Pancreas (tissue), 10 donors: ENCODE results near the gene PTBP3. TPM values are rescaled to one million over a fixed set of nuclear protein-coding genes. Genes with fewer than 3 reads are reported as not detected.

Experiments used
- ATAC-seq, 4 donors: fragments of 200-7000 bp; cut with Tn5 transposase; one replicate each; pipeline versions ENCODE4 v1.8.0 to v1.9.1; 2020; ENCODE audit warnings: mild to moderate bottlenecking in 4 of 4, moderate library complexity in 4 of 4
- DNase-seq, 6 donors: peaks; one replicate each; pipeline ENCODE4 v3.0.0-alpha.2; 2020
- FAIRE-seq: peaks from 2 replicates; lab custom pipeline; 2012; peaks lifted over from hg19 to GRCh38; lab: Jason Lieb, UNC
- H3K27ac ChIP-seq, 4 donors: fragments of 200-600 bp; sonication (generic); 1 replicate in 3 of 4; 2 replicates in 1 of 4; pipeline versions ENCODE4 v1.5.0 to v1.8.0; 2020
- H3K27me3 ChIP-seq, 4 donors: fragments of 200-600 bp; one replicate each; pipeline ENCODE4 v1.8.0; 2021
- H3K36me3 ChIP-seq, 3 donors: fragments of 200-600 bp; sonication (generic) in 1 of 3; one replicate each; pipeline versions ENCODE4 v1.5.0 to v1.8.0; 2020 to 2021
- H3K4me1 ChIP-seq, 3 donors: fragments of 200-600 bp; one replicate each; pipeline ENCODE4 v1.8.0; 2021
- H3K4me3 ChIP-seq, 4 donors: fragments of 200-600 bp; sonication (generic) in 2 of 4; one replicate each; pipeline versions ENCODE4 v1.5.0 to v1.8.0; 2020 to 2021
- H3K9me3 ChIP-seq, 4 donors: fragments of 200-600 bp; one replicate each; pipeline ENCODE4 v1.8.0; 2021
- WGBS, 2 donors: extraction: QIAGEN DNeasy Blood & Tissue Kit; methylation state at CpG; one replicate each; pipeline ENCODE4 v1.1.7; 2013; 5-methylcytosine and 5-hydroxymethylcytosine counted together
- intact Hi-C, 3 donors: fragments of 100-400 bp; cut with DNase I; formaldehyde crosslinking; loops; one replicate each; pipeline versions ENCODE4 v1.11.1 to v1.14.2; 2022
- polyA plus RNA-seq, 2 donors: library from polyadenylated mRNA; stranded (reverse); fragments of 200-250 nt; gene quantifications; one replicate each; pipeline ENCODE4 v1.2.3, GENCODE V29; 2013
- total RNA-seq, 6 donors: library from RNA; stranded (reverse); fragmentation: NEBNext Ultra II Directional in 4 of 6; extraction: Animal tissue kit (Norgen Biotek cat#: 25700) in 4 of 6; gene quantifications; one replicate each; pipeline versions ENCODE4 v1.2.1 to v1.2.4, GENCODE V29; 2021 to 2023
- TF ChIP-seq, protein P1 (sequence below), 4 donors: fragments of 200-600 bp; sonication (generic) in 3 of 4; IDR thresholded peaks; one replicate each; pipeline versions ENCODE4 v1.5.0 to v1.8.0; 2021; ENCODE audit warnings: antibody characterized with exemption in 4 of 4
- donor health status: healthy with polysubstance abuse.
- donor health status: DM: no; HTN: no; CAD: no; lungs with moderate emphysema.
- donor health status: DM: no; HTN: no; CAD: no.
- donor health status: control.
- donor health status: control.
- donor health status: Bipolar disorder and iron deficiency.
- donor health status: DM: yes; HTN: yes; CAD: no.
- donor health status: DM: no; HTN: no; CAD: no.
- donor health status: DM: no; HTN: no; CAD: no.
- donor health status: DM: yes; HTN: yes; CAD: no.

PTBP3 gene
- total and polyA plus RNA-seq, 8 donors = 4.4 to 51.5 (median 28.3) TPM

DNA sequence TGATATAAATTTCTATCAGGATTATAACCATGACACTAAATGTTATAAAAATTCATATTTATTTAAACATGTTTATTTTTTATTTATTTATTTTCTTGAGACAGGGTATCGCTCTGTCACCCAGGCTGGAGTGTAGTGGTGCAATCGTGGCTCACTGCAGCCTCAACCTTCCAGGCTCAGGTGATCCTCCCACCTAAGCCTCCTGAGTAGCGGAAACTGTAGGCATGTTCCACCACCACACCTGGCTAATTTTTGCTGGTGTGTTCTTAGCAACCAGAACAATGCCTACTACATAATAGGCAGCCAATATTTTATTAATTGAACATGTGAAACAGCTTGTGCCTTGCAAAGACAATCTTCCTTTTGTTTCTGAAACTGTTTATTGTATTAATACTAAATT is 6.5 kb upstream of the PTBP3 start:
- ATAC-seq (no peak), DNase-seq (no peak), FAIRE-seq (no peak)
- no peaks in the 10 kb centered on the region for H3K36me3 ChIP-seq
- TF ChIP-seq, protein P1, sequence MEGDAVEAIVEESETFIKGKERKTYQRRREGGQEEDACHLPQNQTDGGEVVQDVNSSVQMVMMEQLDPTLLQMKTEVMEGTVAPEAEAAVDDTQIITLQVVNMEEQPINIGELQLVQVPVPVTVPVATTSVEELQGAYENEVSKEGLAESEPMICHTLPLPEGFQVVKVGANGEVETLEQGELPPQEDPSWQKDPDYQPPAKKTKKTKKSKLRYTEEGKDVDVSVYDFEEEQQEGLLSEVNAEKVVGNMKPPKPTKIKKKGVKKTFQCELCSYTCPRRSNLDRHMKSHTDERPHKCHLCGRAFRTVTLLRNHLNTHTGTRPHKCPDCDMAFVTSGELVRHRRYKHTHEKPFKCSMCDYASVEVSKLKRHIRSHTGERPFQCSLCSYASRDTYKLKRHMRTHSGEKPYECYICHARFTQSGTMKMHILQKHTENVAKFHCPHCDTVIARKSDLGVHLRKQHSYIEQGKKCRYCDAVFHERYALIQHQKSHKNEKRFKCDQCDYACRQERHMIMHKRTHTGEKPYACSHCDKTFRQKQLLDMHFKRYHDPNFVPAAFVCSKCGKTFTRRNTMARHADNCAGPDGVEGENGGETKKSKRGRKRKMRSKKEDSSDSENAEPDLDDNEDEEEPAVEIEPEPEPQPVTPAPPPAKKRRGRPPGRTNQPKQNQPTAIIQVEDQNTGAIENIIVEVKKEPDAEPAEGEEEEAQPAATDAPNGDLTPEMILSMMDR (IDR thresholded peaks at IDR 0.05) = no peak
- H3K9me3 ChIP-seq = no peaks in the 10 kb centered on the region
- H3K4me3 ChIP-seq = no peak overlapping the region
- 92 to 95% methylated on average over 3 of the region's 3 CpGs for WGBS, 2 donors
- intact Hi-C loops = no loop called here
- H3K27ac ChIP-seq = no peak overlapping the region
- no peaks in the 10 kb centered on the region for H3K27me3 ChIP-seq
- peaks cover 2 to 14% (median 12%) of the 10 kb centered on the region in 3 donors for H3K4me1 ChIP-seq

DNA sequence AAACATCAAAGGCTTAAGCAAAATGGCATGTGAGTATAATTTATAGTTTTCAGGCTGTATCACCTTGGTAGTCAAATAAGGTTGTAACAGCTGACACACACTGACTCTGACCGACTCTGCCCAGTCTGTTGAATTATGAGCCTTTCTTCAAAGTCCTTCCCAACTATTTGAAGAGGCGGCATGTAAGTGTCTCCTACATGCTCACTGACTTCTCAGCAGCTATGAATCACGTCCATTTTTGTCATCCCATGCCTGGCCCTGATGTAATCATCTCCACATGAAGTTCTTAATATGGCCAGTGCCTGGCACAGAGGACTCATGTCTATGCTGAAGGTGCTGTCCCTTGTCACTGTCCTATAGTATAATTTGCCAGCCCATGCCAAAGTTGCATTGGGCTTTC is 5.1 kb upstream of the PTBP3 start:
- no peak overlapping the region for H3K27ac ChIP-seq
- no peak for ATAC-seq
- TF ChIP-seq, protein P1 (IDR thresholded peaks at IDR 0.05) = no peak
- no peak for DNase-seq
- H3K4me3 ChIP-seq = no peak overlapping the region
- intact Hi-C loops = no loop called here
- H3K36me3 ChIP-seq = no peaks in the 10 kb centered on the region
- H3K9me3 ChIP-seq = no peaks in the 10 kb centered on the region
- 73% methylated on average over 3 of the region's 3 CpGs for WGBS, 2 donors
- no peak for FAIRE-seq
- peaks cover 6 to 17% (median 12%) of the 10 kb centered on the region in 3 donors for H3K4me1 ChIP-seq
- no peaks in the 10 kb centered on the region for H3K27me3 ChIP-seq

DNA sequence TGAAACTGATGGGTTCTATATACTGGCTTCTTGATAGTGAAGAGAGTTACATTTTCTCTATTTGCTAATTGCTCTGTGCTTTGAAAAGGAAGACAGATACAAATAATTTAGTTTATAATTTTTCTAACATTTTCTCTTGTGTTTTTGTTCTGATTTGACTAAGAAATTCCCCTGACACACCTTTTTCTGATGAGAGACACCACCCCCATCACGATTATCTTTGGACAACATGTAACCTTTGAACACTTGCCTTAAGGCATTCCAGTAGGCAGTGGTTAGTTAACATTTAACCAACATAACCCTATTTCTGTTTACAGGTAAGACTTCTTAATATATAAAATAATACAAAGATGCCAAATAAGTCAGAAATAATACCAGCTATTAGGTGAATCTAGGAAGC is 4.1 kb upstream of the PTBP3 start:
- Histone ChIP-seq H3K4me1 (peaks cover 6 to 17% (median 12%) of the 10 kb centered on the region in 3 donors), H3K27me3 (no peaks in the 10 kb centered on the region), H3K9me3 (no peaks in the 10 kb centered on the region), H3K4me3 (no peak overlapping the region), H3K27ac (no peak overlapping the region), H3K36me3 (no peaks in the 10 kb centered on the region)
- no peak for ATAC-seq
- intact Hi-C loops = no loop called here
- no peak for FAIRE-seq
- DNase-seq = no peak
- 16 to 21% methylated on average over 1 of the region's 1 CpG for WGBS, 2 donors
- TF ChIP-seq, protein P1 (IDR thresholded peaks at IDR 0.05) = no peak

DNA sequence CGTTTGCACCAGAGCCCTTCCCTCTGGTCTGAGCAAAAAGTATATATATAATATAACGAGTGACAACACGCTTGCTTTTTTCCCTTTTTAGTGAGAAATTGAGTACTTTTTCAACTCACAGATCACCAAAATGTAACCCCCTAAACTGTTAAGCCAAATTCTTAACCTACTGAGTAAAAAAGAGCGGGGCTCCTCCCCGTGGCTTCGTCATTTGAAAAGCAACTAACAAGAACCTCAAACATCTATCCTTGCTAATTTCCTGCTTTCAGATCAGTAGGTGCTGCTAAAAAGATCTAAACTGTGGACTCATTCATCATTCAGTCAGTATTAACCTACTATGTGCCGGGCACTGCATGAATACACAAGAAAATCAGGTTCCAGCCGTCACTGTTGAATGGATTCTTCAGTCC is 1.0 kb upstream of the PTBP3 start:
- peak overlapping the region; percentile 18 to 97 (median 74) for H3K4me3 ChIP-seq
- FAIRE-seq (no peak), ATAC-seq (peak in 2 of 4 donors; percentile 9 to 13), DNase-seq (peak in 2 of 6 donors; percentile 17 to 22)
- no peaks in the 10 kb centered on the region for H3K36me3 ChIP-seq
- H3K27me3 ChIP-seq = no peaks in the 10 kb centered on the region
- TF ChIP-seq, protein P1 (IDR thresholded peaks at IDR 0.05) = no peak
- no peaks in the 10 kb centered on the region for H3K9me3 ChIP-seq
- WGBS, 2 donors = 1 to 2% methylated on average over 8 of the region's 8 CpGs
- H3K4me1 ChIP-seq = peaks cover 6 to 33% (median 16%) of the 10 kb centered on the region in 3 donors
- peak overlapping the region; percentile 79 to 99 (median 90) for H3K27ac ChIP-seq
- intact Hi-C loops = no loop called here

DNA sequence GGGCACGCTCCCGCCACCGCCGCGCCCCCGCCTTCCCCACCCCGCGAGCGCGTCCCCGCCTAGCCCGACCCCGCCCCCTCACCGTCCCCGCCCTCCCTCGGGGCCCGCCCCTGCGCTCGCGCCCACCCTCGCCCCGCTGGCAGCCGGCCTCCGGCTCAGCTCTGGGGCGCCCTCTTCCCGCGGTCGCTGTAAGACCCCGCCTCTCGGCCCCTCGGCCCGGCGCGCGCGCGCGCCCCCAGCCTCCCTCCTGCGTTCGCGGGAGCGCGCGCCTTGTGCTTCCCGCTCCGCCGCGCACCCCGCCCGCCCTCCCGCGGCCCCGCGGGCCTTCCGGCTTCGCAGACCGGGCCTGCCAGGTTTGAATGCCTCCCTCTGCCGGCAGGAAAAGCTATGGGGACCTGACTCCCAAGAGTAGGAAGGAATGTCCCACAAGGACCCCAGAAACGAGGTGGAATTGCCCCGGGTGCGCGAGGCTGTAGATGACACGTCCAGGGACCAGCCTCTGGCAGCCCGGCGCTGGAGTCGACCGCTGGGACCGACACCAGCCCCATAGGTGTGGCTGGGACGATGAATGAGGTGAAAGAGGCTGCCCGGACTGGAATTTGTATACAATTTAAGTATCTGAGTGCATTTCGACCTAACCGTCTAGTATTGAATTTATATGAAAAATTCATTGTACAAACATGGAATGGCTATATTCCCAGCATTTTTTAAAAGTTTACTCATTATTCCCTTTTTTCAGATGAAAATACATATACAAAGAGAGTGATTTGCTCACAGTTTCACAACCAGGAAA is 416 bp upstream of the PTBP3 start:
- peak overlapping the region; percentile 95 to 99 (median 98) for H3K27ac ChIP-seq
- no peaks in the 10 kb centered on the region for H3K27me3 ChIP-seq
- intact Hi-C loops = no loop called here
- WGBS, 2 donors = 0 to 1% methylated on average over 15 to 57 of the region's 72 CpGs
- ATAC-seq = peak; percentile 83 to 91 (median 88)
- H3K9me3 ChIP-seq = no peaks in the 10 kb centered on the region
- TF ChIP-seq, protein P1 (IDR thresholded peaks at IDR 0.05) = peak in 3 of 4 donors; percentile 22 to 49 (median 32)
- no peaks in the 10 kb centered on the region for H3K36me3 ChIP-seq
- DNase-seq = peak; percentile 91 to 99 (median 96)
- no peak for FAIRE-seq
- peaks cover 6 to 33% (median 16%) of the 10 kb centered on the region in 3 donors for H3K4me1 ChIP-seq
- H3K4me3 ChIP-seq = peak overlapping the region; percentile 86 to 97 (median 94)
